T-helper 1 cell treated with Interleukin-12 subunit alpha and Interleukin-12 subunit beta and Interleukin-4 antibody, amounts not matched to agents 30 μg/mL and 1 μg/mL, for 36 hours (primary cell): ENCODE data around the gene G6PC2.
"Not testable (repeated sequence)": the region's sequence is repeated elsewhere in the genome, so short reads cannot be mapped to it uniquely, and the experiment has no call there.

ENCODE experiments used
- H3K27ac Mint-ChIP-seq: one replicate; pipeline ENCODE4 v1.8.0; 2021; ENCODE audit warnings: mild to moderate bottlenecking, mixed read lengths
- H3K27me3 Mint-ChIP-seq: one replicate; pipeline ENCODE4 v1.8.0; 2021; ENCODE audit warnings: low read depth, mixed read lengths
- H3K36me3 Mint-ChIP-seq: one replicate; pipeline ENCODE4 v1.8.0; 2021; ENCODE audit warnings: low read depth, mixed read lengths
- H3K4me1 Mint-ChIP-seq: one replicate; pipeline ENCODE4 v1.8.0; 2021; ENCODE audit warnings: low read depth, mixed read lengths
- H3K4me3 Mint-ChIP-seq: one replicate; pipeline ENCODE4 v1.8.0; 2021; ENCODE audit warnings: mild to moderate bottlenecking, moderate library complexity, mixed read lengths
- H3K9me3 Mint-ChIP-seq: one replicate; pipeline ENCODE4 v1.8.0; 2021; ENCODE audit warnings: mixed read lengths

G6PC2 gene

GRCh38 chr2:168901003-168901402 is at the start of gene G6PC2:
Gene G6PC2 (plus strand): TSS chr2:168901291. CDS start chr2:168901332, 41 bp downstream.
- Mint-ChIP-seq H3K4me1 (no peaks in the 10 kb centered on the region), H3K4me3 (no peak within 1 kb of the TSS), H3K27ac (no peak within 1 kb of the TSS), H3K9me3 (no peaks in the 10 kb centered on the region), H3K36me3 (no peaks in the 10 kb centered on the region), H3K27me3 (peaks cover 62% of the 10 kb centered on the region)

GRCh38 chr2:168851674-168852320 is 49.3 kb upstream of the G6PC2 start:
- Mint-ChIP-seq H3K4me3 (no peak overlapping the region), H3K27ac (no peak overlapping the region), H3K4me1 (no peaks in the 10 kb centered on the region), H3K27me3 (no peaks in the 10 kb centered on the region), H3K9me3 (peaks cover 6% of the 10 kb centered on the region), H3K36me3 (peaks cover 23% of the 10 kb centered on the region)

- Mint-ChIP-seq H3K27ac (no peak overlapping the region), H3K4me3 (no peak overlapping the region), H3K27me3 (no peaks in the 10 kb centered on the region), H3K36me3 (peaks cover 23% of the 10 kb centered on the region), H3K4me1 (no peaks in the 10 kb centered on the region), H3K9me3 (peaks cover 6% of the 10 kb centered on the region)
These were observed 48.6 kb upstream of the G6PC2 start for GRCh38 chr2:168852481-168852880.

- Mint-ChIP-seq H3K4me1 (no peaks in the 10 kb centered on the region), H3K27me3 (no peaks in the 10 kb centered on the region), H3K9me3 (peaks cover 6% of the 10 kb centered on the region), H3K4me3 (no peak overlapping the region), H3K27ac (no peak overlapping the region), H3K36me3 (peaks cover 23% of the 10 kb centered on the region)
These were observed 47.6 kb upstream of the G6PC2 start for GRCh38 chr2:168853471-168853870.

GRCh38 chr2:168854651-168855050 is 46.4 kb upstream of the G6PC2 start:
- no peaks in the 10 kb centered on the region for H3K4me1 Mint-ChIP-seq
- H3K36me3 Mint-ChIP-seq = peaks cover 23% of the 10 kb centered on the region
- H3K9me3 Mint-ChIP-seq = peaks cover 6% of the 10 kb centered on the region
- H3K27me3 Mint-ChIP-seq = no peaks in the 10 kb centered on the region
- H3K4me3 Mint-ChIP-seq = no peak overlapping the region
- H3K27ac Mint-ChIP-seq = no peak overlapping the region

- peaks cover 23% of the 10 kb centered on the region for H3K36me3 Mint-ChIP-seq
- no peak overlapping the region for H3K27ac Mint-ChIP-seq
- H3K27me3 Mint-ChIP-seq = no peaks in the 10 kb centered on the region
- H3K4me1 Mint-ChIP-seq = no peaks in the 10 kb centered on the region
- no peak overlapping the region for H3K4me3 Mint-ChIP-seq
- H3K9me3 Mint-ChIP-seq = peaks cover 6% of the 10 kb centered on the region
These were observed 45.5 kb upstream of the G6PC2 start for GRCh38 chr2:168855601-168856000.

GRCh38 chr2:168858146-168858545 is 42.9 kb upstream of the G6PC2 start:
- H3K36me3 Mint-ChIP-seq = peaks cover 17% of the 10 kb centered on the region
- no peak overlapping the region for H3K4me3 Mint-ChIP-seq
- H3K9me3 Mint-ChIP-seq = peaks cover 6% of the 10 kb centered on the region
- H3K27me3 Mint-ChIP-seq = no peaks in the 10 kb centered on the region
- no peak overlapping the region for H3K27ac Mint-ChIP-seq
- no peaks in the 10 kb centered on the region for H3K4me1 Mint-ChIP-seq

GRCh38 chr2:168867164-168867563 is 33.9 kb upstream of the G6PC2 start:
- Mint-ChIP-seq H3K36me3 (peaks cover 54% of the 10 kb centered on the region), H3K9me3 (peaks cover 12% of the 10 kb centered on the region)
- not testable (repeated sequence) for H3K4me1 Mint-ChIP-seq, H3K27me3 Mint-ChIP-seq, H3K4me3 Mint-ChIP-seq, H3K27ac Mint-ChIP-seq

GRCh38 chr2:168870369-168870768 is 30.7 kb upstream of the G6PC2 start:
- not testable (repeated sequence) for H3K4me1 Mint-ChIP-seq, H3K27ac Mint-ChIP-seq, H3K4me3 Mint-ChIP-seq, H3K27me3 Mint-ChIP-seq
- H3K9me3 Mint-ChIP-seq = peaks cover 12% of the 10 kb centered on the region
- peaks cover 48% of the 10 kb centered on the region for H3K36me3 Mint-ChIP-seq

GRCh38 chr2:168870824-168871223 is 30.3 kb upstream of the G6PC2 start:
- Mint-ChIP-seq H3K9me3 (peaks cover 12% of the 10 kb centered on the region), H3K36me3 (peaks cover 46% of the 10 kb centered on the region)
- H3K4me3 Mint-ChIP-seq, H3K27ac Mint-ChIP-seq, H3K4me1 Mint-ChIP-seq, H3K27me3 Mint-ChIP-seq: not testable (repeated sequence)

GRCh38 chr2:168874368-168875054 is 26.6 kb upstream of the G6PC2 start:
- H3K4me1 Mint-ChIP-seq = peaks cover 3% of the 10 kb centered on the region
- no peaks in the 10 kb centered on the region for H3K27me3 Mint-ChIP-seq
- no peak overlapping the region for H3K27ac Mint-ChIP-seq
- no peak overlapping the region for H3K4me3 Mint-ChIP-seq
- peaks cover 4% of the 10 kb centered on the region for H3K9me3 Mint-ChIP-seq
- peaks cover 28% of the 10 kb centered on the region for H3K36me3 Mint-ChIP-seq

GRCh38 chr2:168882163-168882562 is 18.9 kb upstream of the G6PC2 start:
- H3K27me3 Mint-ChIP-seq, H3K9me3 Mint-ChIP-seq, H3K4me3 Mint-ChIP-seq, H3K27ac Mint-ChIP-seq: not testable (repeated sequence)
- Mint-ChIP-seq H3K36me3 (peaks cover 33% of the 10 kb centered on the region), H3K4me1 (peaks cover 25% of the 10 kb centered on the region)

GRCh38 chr2:168884975-168885374 is 16.1 kb upstream of the G6PC2 start:
- no peaks in the 10 kb centered on the region for H3K9me3 Mint-ChIP-seq
- H3K36me3 Mint-ChIP-seq = peaks cover 39% of the 10 kb centered on the region
- H3K27ac Mint-ChIP-seq = no peak overlapping the region
- H3K4me3 Mint-ChIP-seq = no peak overlapping the region
- H3K27me3 Mint-ChIP-seq = no peaks in the 10 kb centered on the region
- peaks cover 30% of the 10 kb centered on the region for H3K4me1 Mint-ChIP-seq

- no peaks in the 10 kb centered on the region for H3K9me3 Mint-ChIP-seq
- H3K36me3 Mint-ChIP-seq = peaks cover 24% of the 10 kb centered on the region
- peak overlapping the region; percentile 99 for H3K4me3 Mint-ChIP-seq
- peaks cover 24% of the 10 kb centered on the region for H3K4me1 Mint-ChIP-seq
- peaks cover 25% of the 10 kb centered on the region for H3K27me3 Mint-ChIP-seq
- peak overlapping the region; percentile 94 for H3K27ac Mint-ChIP-seq
These were observed 11.5 kb upstream of the G6PC2 start for GRCh38 chr2:168889635-168890005.

- peaks cover 31% of the 10 kb centered on the region for H3K27me3 Mint-ChIP-seq
- H3K9me3 Mint-ChIP-seq = no peaks in the 10 kb centered on the region
- peak within 1 kb of the TSS; percentile 94 for H3K27ac Mint-ChIP-seq
- H3K36me3 Mint-ChIP-seq = peaks cover 19% of the 10 kb centered on the region
- H3K4me1 Mint-ChIP-seq = peaks cover 20% of the 10 kb centered on the region
- peak within 1 kb of the TSS; percentile 99 for H3K4me3 Mint-ChIP-seq
These were observed 10.9 kb upstream of the G6PC2 start, which contains the start of gene SPC25 for GRCh38 chr2:168890006-168890782. Gene SPC25 (minus strand): TSS chr2:168890430. CDS start chr2:168889519, 911 bp downstream.
